Ramos (cell line): ENCODE data around the gene WDR41.

Experiments used
- in situ Hi-C: fragments of 300-500 bp; cut with MboI; formaldehyde crosslinking; loops from one replicate; pipeline ENCODE4 v1.14.3; 2022; ENCODE audit warnings: low sequenced_read_pairs; ENCODE audit not compliant: unreplicated experiment

Gene WDR41

DNA sequence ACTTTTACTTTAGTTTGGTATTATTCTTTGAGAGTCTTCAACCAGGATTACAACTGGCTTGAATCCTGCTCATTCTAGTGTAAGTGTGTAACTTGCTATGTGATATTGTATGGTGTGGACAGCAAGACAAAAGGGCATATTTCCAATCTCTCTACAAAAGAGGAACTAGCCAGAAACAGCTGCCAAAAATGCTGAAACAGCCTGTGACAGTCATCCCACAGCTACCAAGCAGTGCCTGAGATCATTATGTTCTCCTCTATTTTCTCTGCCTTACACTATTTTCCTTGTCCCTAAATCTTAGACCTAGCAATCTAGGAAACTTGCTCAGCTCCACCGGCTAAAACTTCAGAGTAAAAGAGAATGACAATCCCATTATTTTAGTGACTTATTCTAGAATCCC is 42.8 kb downstream of the WDR41 start:
- in situ Hi-C loops, result no loop called here

DNA sequence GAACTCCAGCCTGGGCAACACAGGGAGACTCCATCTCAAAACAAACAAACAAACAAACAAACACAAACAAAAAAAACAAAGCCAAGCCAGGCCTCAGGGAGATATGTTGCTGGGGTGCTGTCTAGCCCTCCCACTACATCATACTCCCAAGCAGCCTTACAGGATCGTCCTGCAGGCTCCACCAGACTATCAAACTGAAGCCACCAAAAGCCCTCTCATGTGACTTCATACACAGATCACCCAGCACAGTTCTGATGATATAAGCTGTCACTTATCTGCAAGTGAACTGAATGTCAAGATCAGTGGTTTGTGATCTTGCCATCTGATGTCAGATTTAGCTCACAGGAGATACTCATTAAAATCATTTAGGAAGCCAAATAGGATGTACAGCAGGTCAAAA is 43.3 kb downstream of the WDR41 start:
- in situ Hi-C loops, result no loop called here

DNA sequence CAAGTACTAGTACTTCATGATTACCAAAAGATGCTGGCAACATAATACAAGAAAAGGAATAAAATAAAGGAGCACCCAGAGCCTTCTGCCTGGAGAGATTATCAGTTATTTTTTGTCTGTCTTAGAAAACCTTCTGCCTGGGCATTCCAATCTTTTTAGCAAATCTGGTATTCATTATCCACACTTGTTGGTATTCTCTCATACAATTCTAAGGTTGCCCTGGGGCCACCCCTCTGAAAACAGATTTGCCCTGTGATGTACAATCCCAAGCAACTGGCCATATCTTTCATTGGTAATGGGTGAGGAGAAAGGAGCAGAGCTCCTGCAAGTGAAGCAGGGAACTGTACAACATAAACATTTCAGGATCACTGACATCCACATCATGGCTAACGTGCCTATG is 47.8 kb downstream of the WDR41 start:
- in situ Hi-C loops, result no loop called here

DNA sequence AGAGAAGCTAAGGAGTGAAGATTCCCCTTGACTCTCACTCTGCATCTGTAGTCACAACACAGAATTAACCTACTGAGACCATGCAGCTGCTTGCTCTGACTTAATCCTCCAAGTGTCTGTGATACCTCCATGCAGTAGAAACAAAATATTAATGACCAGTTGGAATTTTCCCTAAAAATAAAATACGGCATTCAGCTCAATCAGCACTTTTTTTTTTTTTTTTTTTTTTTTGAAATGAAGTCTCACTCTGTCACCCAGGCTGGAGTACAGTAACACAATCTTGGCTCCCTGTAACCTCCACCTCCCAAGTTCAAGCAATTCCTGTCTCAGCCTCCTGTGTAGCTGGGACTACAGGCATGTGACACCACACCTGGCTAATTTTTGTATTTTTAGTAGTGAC is 48.4 kb downstream of the WDR41 start:
- in situ Hi-C loops, result no loop called here

DNA sequence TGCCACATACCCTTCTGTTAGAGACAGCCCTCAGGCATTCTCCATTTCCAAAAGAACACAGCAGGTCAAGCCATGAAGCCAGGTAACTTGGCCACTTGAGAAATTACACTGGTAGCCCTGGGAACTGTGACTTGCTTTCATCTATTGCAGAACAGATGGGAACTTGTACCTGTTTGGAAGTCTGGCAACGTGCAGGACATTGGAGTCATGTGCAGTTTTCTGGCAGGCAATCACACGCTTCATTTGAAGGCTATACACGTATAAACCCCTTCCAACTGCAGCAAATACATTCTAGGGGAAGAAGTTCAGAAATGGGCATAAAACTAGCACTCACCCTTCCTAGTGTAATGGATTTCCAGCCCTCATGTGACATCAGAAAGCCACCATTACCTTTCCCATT is 54.0 kb downstream of the WDR41 start:
- in situ Hi-C loops, result no loop called here

DNA sequence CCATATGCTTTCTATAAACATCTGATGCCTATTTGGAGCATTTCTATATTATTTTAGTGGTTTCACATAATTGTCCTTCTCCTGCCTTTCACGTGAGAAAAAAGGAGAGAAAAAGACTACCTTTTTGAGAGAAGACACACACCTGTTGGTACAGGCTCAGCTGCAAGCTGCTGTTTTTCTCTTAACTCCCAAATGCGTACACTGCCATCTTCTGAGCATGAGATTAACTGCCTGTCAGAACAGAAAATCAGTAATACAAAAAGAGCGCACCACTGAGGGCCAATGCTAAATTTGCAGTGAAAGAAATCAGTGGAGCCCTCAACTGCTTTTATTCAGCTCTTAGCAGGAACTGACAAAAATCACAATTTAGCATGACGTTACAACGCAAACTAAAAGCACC is 54.9 kb downstream of the WDR41 start:
- in situ Hi-C loops, result no loop called here

DNA sequence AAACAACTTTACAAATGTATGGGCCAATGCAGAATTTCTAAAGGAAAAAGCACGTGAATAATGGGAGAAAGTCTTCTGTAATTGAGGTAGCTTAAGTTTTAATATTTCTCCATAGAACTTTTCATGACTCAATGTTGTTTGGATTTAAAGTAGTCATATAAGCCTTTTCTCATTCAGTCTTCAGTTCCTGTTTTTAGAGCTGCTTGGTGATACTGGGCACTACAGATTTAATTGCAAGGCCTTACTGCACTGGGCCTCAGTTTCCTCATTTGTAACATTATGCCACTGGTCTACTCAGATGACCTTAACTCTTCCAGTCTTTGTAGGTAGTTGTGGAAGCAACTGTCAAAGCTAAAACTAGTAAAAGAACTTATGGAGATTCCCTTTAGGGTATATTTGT is 60.4 kb downstream of the WDR41 start:
- in situ Hi-C loops, result no loop called here

DNA sequence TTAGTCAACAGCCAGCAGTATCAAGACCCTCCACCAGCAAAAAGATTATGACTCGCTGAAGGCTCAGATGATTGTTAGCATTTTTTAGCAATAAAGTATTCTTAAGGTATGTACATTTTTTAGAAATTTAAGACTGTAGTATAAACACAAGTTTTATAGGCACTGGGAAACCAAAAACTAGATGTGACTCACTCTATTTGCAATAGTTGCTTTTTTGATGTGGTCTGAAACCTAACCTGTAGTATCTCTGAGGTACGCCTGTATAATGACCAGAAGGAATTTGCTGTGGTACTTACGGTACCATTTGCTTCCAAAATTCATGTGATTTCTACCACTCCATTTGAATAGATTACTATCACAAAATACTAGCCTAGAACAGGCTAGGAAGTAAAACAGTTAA is 60.8 kb downstream of the WDR41 start:
- in situ Hi-C loops, result no loop called here

DNA sequence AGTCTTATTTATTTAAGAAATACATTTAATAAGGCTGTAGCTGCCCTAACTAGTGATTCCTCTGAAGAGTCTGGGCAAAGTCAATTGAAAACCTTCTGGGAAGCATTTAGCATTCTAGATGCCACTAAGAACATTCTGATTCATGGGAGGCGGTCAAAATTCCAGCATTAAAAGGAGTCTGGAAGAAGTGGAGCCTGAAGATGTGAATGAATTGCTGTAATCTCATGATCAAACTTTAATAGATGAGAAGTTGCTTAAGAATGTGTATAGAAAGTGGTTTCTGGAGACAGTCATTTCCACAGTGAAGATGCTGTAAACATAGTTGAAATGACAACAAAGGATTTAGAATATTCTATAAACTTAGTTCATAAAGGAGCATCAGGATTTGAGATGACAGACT is 61.4 kb downstream of the WDR41 start:
- in situ Hi-C loops, result no loop called here

DNA sequence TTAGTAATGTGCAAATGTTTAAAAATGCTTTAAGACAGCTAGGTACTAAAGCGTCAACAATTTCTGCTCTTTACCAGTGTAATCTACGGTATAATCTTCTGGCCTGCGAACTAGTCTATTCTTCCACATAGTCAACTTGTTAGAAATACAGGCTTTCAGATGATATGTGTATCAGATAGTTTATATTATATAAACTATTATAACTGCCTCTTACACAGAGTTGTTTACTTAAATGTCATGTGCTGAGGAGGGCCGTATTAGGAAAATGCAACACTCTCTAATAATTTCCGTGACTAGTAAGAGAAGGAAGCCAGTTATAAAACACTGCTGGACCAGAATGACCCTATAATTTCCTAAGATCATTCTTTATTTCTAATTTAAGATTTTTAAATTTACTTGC is 63.6 kb downstream of the WDR41 start:
- in situ Hi-C loops, result no loop called here

DNA sequence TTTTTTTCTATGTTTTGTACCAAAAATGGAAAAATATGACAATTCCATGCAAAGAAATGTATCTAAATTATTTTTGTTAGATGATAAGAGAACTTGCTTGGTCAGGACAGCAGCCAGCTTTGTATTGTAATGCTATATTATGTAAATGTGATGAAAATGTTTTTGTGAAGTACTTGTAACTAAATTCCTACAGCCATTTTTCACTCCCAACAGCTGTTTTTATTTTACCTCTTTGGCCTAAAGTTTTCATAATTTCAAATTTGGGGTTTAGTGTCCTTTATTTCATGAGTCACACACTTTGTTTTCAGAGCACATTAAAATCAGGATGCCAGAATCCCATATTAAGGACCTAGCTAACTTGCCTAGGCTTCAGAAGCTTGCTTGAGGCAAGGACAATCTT is 64.1 kb downstream of the WDR41 start:
- in situ Hi-C loops, result no loop called here

DNA sequence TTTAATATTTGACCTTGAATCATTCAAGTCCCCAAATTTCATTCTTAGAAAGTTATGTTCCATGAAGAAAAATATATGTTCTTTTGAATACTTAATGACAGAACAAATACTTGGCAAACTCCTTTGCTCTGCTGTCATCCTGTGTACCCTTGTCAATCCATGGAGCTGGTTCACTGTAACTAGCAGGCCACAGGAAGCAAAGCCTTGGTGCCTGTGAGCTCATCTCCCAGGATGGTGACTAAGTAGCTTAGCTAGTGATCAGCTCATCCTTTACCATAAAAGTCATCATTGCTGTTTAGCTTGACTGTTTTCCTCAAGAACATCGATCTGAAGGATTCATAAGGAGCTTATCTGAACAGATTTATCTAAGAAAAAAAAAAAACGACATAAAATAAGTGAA is 65.4 kb downstream of the WDR41 start:
- in situ Hi-C loops, result no loop called here

DNA sequence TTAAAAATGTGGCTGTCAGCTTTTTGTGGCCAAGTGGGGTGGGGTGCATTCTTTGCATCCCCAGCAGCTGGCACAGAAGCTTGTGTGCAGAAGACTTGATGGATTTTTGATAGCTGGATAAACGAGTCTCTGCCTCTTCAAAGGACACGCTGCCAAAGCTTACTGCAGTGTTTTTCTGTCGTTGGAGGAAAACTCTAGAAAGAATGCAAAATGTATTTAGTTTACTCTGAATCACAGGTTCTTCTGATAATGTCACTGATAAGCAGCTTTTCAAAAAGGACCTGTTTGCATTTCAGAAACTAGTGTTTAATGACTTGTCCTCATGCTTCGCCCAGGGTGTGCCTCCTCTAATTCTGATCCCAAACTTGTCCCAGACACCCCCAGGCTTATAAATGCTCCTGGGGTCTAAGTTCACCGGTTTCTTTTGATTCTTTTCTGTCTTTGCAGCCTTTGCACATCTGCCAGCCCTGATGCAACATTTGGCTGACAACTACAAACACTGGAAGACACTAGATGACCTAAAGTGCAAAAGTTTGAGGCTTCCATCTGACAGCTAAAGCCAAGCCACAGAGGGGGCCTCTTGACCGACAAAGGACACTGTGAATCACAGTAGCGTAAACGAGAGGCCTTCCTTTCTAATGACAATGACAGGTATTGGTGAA is 66.0 kb downstream of the WDR41 start:
- in situ Hi-C loops, result no loop called here

DNA sequence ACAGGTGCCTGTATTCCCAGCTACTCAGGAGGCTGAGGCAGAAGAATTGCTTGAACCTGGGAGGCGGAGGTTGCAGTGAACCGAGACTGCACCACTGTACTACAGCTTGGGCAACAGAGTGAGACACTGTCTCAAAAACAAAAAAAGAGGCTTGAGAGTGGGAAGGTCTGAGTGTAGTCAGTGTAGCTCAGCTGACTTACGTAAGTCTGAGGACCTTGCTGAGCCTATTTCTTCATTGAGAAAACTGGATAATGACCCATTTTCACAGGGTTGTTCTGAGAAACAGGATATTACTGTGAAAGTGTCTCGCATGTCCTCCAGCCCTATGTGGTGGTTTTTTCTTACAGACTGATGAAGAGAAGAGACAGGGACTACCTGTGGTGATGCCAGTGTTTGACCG is 66.7 kb downstream of the WDR41 start:
- in situ Hi-C loops, result no loop called here

DNA sequence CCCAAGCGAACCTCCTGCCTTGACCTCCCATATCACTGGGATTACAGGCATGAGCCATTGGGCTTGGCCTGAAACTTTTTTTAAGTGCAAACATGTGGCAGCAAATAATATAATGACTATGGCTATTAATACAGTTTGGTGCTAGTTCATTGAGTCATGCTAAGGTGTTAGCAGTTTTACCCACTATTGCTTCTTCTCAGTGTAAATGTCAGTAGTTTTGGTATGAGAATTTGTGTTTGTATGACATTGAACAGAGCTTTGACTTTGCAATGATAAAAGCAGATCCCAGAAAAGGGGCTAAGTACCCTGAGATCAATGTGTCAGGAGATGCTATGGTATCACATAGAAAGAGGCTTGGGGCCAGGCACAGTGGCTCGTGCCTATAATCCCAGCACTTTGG is 67.2 kb downstream of the WDR41 start:
- in situ Hi-C loops, result no loop called here

DNA sequence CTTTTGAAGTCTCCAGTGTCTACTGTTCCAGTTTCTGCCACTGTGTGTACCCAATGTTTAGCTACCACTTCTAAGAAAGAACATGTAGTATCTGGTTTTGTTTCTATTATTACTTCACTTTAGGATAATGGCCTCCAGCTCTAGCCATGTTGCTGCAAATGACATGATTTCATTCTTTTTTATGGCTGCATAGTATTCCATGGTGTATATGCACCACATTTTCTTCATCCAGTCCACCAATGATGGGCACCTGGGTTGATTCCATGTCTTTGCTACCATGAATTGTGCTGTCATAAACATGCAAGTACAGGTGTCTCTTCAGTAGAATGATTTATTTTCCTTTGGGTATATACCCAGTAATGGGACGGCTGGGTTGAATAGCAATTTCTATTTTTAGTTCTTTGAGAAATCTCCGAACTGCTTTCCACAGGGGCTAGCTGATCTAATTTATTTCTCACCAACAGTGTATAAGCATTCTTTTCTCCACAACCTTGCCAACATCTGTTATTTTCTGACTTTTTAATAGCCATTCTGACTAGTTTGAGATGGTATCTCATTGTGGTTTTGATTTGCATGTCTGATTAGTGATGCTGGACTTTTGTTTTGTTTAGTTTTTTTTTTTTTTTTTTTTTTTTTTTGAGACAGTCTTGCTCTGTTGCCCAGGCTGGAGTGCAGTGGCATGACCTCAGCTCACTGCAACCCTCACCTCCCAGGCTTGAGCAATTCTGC is 68.9 kb downstream of the WDR41 start:
- in situ Hi-C loops, result no loop called here

DNA sequence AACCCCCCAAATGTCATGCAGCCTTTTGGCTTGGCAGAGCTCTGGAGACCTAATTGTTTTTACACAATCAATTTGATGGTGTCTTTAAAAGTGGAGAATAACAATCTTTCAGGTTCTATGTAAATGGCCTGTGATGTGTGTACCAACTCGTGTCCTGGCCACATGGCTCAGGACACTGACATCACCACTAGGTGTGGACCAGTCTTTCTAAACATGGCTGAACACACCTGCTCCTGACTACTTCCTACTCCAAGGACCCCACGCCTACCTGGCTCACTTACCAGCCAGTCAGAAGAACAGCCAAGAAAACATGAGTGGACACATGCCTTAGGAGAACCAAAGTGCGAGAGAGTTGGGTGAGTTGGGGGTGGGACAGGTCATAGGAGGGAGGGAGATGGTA is 71.2 kb downstream of the WDR41 start:
- in situ Hi-C loops, result no loop called here

DNA sequence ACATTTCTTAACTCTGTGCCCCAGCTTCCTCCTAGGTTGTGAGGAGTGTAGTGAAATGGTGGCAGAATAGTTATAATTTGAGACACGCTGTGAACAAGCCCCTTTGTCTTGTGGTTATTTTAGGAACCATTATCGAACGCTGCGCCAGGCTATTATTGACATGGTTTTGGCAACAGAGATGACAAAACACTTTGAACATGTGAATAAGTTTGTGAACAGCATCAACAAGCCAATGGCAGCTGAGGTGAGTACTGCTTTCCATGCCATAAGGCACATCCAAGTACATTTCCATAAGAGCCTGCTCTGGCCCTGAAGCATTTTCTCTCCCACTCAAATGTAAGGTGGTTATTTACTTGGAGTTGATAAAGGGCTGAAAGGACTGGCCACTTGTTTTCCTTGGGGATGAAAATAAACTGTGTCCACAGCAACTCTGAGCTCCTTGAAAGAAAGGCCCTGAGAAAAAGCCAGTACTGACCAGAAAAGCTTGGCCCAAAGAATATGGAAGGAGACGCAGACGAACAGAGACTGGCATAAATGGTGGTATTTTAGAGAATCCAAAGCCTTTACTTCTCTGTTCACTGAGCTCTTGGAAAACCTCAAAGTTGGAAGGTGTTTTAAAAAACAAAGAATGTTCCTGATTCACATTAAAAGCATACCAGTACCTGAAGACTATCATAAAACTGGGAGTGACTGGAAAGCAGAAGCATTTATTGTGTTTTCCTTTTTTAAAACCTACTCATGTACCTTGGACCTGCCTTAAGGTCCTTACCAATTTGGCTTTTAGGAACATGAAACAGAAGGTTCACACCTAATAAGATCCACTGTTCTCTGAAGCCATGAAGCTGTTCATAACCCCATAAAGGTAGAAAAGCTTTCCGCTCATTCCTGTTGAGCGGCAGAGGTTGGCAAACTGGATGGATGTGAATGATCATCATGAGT is 72.2 kb downstream of the WDR41 start:
- in situ Hi-C loops, result no loop called here

DNA sequence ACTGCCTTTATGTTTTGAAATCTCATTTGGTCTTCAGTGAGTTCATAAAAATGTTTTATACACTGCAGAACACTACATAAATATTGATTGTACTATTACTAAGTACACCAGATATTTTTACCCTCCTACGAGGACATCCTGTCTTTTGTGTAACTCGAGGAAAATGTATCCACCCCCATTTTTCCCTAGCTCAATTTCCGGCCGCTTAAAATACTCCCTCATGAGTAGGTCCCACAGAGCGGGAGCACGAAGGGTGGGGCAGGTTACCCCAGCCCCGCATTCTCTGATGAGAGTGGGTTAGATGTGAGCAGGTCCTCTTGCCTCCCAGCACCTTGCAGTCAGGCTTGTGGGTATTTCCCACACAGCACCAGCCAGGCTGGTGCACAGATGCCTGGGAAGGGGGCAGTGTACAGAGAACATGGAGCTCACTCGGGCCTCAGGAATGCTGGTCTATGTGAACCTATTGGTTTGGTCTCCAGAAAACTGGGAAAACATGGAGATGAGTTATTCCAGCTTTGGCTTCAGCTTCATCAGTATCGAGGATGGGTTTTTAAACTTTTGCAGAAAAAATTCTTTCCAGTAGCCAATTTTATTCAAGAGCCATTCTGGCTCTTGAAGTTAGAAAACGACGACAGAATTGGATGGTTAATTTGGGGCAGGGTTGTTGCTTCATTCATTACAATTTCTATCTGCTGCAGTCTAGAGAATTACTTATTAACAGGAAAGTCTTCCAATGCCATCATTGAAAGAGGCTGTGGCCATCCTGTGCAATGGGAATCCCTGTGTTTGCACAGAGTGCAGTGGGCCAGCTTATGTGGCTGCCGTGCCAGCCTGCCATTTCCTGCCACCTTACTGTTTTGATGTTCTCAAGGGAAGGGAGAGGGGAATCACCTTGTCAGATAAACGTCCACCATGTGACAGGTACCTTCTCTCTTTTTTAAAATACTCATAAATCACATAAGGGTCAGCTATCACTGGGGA is 73.2 kb downstream of the WDR41 start:
- in situ Hi-C loops, result no loop called here

DNA sequence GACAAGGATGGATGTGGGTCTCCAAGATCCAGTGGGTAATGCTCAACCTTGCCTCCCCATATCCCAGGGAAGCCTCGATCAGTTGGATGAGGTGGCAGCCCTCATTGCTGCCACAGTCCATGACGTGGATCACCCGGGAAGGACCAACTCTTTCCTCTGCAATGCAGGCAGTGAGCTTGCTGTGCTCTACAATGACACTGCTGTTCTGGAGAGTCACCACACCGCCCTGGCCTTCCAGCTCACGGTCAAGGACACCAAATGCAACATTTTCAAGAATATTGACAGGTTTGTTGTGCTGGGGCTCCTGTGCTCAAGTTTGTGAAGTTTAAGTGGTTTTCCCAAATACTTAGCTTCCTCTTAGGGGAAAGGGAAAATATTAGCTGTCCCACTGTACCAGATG is 74.0 kb downstream of the WDR41 start:
- in situ Hi-C loops, result no loop called here
